Left renal pelvis (tissue), 4 donors: ENCODE data around the gene KCTD14. TPM values are rescaled to one million over a fixed set of nuclear protein-coding genes. Genes with fewer than 3 reads are reported as not detected.
"Not testable (repeated sequence)": the region's sequence is repeated elsewhere in the genome, so short reads cannot be mapped to it uniquely, and the experiment has no call there.

Experiments
- DNase-seq, 4 donors: peaks; one replicate each; pipeline ENCODE4 v3.0.0-alpha.2; 2013; ENCODE audit warnings: low read depth in 4 of 4, low spot score in 3 of 4
- polyA plus RNA-seq, 4 donors: library from polyadenylated mRNA; unstranded; fragments of 120-200 nt; gene quantifications; one replicate each; pipeline ENCODE4 v1.2.1, GENCODE V29; 2013; ENCODE audit not compliant: insufficient read length in 4 of 4

Gene KCTD14
- polyA plus RNA-seq, 4 donors = 4.8 to 14.3 (median 13.4) TPM

DNA sequence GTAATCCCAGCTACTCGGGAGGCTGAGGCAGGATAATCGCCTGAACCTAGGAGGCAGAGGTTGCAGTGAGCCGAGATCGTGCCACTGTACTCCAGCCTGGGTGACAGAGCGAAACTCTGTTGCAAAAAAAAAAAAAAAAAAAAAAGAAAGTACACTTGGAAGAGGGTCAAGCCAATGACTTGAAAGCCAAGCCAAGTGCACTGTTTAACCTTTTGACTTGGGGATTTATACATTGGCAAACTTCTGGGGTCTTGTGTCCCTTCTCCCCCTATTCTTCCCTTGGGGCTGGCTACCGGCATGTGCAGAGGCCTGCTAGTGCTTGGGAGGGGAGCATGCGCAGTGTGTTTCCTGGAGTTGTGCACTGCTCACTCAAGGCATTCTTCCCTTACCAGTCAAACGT is 26.3 kb upstream of the KCTD14 start:
- DNase-seq = no peak

DNA sequence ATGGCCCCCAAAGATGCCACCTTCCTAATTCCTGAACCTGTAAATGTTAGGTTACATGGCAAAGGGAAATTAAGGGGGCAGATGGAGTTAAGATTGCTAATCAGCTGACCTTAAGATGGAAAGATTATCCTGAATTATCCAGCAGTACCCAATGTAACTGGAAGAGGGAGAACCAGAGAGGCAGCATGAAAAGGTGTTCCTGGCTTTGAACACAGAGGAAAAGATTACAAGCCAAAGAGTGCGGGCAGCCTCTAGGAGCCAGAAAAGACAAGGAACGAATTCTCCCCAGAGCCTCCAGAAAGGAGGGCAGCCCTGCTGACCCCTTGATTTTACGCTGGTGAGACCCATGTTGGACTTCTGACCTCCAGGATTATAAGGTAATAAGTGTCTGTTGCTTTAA is 25.5 kb upstream of the KCTD14 start:
- no peak for DNase-seq

DNA sequence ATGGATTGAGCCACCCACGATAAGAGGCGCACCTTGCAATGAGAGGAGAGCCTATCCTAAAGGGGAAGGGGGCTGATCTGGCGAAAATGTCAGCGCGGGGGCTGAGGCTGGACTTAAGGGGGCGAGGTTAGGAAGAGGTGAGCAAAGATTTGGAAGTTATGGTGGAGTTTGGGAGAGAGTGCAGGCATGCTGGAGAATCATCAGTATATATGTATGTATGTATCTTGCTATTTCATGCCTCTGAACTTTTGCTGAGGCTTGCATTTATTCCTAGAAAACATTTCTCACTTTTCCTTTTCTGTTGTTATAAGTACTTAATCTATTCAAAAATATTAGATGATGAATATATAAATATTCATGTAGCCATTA is 23.4 kb upstream of the KCTD14 start:
- DNase-seq = no peak

DNA sequence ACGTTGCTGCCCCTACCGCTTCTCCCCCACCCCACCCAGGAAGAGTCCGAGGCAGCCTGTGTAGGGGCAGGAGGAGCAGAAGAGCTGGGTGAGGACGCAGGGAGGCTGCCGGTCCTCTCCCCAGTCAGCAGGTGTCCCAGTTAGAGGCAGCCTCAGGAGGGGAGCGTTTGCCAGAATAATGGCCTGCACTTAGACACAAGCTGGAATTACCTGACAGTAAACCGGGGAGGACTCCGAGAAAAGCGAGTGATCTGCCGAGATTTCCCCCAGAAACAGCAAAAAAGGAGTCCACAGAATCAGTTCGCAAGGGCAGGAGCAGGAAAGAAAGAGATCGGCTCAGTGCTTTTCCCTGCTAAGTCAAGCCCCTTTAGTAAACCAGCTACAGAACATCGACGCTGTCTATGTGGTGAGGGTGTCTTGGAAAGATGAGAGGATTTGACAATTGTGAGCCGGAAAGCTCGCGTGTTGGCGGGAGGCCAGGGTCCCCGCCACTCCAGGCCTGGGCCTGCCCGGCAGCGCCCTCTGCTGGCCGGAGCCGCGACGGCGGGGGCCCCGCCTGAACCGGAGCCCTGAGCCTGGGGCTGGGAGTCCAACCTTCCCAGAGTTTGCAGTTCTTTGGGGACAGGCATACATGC is 22.9 kb upstream of the KCTD14 start:
- DNase-seq = peak in 3 of 4 donors; percentile 57 to 70 (median 59)

DNA sequence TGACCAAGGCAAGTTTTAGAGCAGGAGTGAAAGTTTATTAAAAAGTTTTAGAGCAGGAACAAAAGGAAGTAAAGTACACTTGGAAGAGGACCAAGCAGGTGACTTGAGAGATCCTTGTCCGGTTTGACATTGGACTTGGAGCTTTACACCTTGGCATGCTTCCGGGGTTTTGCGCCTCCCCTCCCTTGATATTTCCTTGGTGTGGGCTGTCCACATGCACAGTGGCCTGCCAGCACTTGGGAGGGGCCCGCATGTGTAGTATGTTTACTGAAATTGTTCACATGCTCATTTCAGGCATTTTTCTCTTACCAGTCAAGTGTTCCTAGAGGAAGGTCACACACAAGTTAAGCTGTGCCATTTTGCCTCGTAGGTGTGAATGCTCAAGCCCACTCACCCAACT is 21.6 kb upstream of the KCTD14 start:
- DNase-seq = no peak

DNA sequence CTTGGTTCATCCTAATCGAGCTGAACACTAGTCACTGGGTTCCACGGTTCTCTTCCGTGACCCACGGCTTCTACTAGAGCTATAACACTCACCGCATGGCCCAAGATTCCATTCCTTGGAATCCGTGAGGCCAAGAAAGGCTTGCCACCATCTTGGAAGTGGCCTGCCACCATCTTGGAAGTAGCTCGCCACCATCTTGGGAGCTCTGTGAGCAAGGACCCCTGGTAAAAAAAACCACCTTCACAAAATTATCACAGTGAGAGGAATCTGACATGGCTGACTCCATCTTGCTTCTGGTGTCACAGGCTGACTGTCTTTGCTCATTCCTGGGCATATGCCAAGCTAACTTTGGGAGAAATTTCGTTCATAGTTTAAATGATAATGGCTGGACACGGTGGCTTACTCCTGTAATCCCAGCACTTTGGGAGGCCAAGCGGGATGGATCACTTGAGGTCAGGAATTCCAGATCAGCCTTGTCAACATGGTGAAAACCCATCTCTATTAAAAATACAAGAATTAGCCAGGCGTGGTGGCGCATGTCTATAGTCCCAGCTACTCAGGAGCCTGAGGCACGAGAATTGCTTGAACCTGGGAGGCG is 18.9 kb upstream of the KCTD14 start:
- DNase-seq = no peak

DNA sequence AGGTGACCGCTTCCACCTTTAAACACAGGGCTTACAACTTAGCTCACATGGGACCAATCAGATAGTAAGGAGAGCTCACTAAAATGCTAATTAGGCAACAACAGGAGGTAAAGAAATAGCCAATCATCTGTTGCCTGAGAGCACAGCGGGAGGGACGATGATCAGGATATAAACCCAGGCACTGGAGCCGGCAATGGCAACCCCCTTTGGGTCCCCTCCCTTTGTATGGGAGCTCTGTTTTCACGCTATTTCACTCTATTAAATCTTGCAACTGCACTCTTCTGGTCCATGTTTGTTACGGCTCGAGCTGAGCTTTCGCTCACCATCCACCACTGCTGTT is 18.3 kb upstream of the KCTD14 start:
- DNase-seq = not testable (repeated sequence)

DNA sequence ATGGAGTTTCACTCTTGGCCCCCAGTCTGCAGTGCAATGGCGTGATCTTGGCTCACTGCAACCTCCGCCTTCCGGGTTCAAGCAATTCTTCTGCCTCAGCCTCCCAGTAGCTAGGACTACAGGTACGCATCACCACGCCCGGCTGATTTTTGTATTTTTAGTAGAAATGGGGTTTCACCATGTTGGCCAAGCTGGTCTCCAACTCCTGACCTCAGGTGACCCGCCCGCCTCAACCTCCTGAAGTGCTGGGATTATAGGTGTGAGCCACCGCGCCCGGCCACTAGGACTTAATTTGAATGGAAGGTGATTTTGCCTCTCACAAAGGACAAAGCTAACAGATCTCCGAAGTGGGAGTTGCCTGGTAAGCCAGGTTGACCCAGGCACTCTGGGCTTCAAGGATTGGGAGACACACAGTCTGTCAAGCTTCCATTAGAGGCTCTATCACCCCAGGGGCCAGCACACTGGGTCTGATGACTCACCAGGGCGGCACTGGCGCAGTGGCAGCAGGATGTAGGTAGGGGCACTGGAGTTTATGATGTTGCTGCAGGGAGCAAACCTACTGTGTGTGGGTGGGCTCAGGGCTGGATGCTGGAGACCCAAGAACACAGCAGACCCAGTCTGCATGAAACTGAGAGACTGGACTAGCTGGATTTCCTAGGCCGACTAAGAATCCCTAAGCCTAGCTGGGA is 17.8 kb upstream of the KCTD14 start:
- no peak for DNase-seq

DNA sequence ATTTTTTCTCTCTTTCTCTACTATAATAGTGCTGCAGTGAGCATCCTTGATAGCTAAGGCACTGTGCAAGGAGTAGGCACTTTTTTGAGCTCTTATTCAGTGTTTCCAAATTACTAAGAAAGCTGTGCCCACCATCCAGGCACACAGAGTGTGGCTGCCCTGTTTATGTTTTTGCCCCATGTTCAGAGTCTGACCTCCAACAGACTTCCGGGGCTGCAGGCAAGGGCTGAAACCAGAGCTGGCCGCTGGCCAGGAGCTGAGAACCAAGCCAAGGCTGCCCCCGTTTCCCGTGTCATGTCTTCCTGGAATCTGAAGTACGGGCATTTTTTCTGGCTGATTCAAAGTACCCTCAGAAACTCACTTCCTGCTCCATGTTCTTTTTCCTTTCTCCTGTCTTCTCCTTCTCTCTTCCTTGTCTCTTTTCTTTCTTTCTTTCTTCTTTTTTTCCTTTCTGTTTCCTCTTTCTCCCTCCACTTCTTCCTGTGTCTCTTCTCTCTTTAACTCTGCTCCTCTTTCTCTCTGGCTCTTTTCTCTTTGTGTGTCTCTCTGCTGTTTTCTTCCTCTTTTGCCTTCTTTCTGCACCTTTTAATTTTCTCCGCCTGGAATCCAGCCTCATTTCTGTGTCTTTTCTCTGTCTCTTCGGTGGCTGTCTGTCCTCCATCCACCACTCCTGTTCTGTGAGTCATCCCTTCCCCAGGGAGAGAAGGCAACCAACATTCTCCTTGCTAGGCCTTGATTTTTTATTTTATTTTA is 17.0 kb upstream of the KCTD14 start:
- no peak for DNase-seq

DNA sequence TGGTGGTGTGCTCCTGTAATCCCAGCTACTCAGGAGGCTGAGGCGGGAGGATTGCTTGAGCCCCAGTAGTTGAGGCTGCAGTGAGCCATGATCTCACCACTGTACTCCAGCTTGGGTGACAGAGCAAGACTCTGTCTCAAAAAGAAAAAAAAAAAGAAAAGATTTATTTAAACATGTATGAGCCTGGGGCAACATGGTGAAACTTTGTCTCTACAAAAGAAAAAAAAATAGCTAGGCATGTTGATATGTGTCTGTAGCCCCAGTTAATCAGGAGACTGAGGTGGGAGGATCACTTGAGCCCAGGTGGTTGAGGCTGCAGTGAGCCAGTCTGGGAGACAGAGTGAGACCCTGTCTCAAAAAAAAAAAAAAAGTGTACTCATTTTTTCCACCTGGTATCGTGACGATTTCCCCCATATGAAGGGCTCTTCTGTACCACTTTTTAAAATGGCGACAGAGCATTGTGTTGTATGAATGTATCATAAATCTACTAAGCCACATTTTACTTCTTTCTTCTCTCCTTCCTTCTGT is 16.4 kb upstream of the KCTD14 start:
- no peak for DNase-seq

DNA sequence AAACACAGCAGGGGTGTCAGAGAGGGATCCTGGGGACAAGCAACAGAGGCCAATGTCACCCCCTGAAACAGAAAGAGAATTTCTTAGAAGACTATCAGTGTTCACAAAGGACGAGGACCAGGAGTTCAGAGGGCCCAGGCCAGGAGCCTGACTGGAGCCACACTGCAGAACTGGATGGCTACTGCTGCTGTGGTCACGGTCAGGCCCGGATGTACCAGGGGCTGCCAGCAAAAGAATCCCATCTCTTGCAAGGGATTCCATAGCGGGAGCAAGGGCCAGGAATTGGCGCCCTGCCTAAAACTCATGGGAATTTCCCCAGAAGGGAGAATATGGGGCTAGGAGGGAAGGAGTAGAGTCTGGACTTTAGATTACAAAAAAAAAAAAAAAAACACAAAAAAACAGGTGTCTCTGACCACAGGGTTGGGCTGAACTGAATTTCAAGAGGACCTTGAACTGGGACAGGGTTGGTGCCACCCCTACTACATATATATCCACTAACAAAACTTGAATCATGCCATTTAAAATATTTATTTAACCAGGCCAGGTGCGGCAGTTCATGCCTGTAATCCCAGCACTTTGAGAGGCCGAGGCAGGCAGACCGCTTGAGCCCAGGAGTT is 15.7 kb upstream of the KCTD14 start:
- no peak for DNase-seq

DNA sequence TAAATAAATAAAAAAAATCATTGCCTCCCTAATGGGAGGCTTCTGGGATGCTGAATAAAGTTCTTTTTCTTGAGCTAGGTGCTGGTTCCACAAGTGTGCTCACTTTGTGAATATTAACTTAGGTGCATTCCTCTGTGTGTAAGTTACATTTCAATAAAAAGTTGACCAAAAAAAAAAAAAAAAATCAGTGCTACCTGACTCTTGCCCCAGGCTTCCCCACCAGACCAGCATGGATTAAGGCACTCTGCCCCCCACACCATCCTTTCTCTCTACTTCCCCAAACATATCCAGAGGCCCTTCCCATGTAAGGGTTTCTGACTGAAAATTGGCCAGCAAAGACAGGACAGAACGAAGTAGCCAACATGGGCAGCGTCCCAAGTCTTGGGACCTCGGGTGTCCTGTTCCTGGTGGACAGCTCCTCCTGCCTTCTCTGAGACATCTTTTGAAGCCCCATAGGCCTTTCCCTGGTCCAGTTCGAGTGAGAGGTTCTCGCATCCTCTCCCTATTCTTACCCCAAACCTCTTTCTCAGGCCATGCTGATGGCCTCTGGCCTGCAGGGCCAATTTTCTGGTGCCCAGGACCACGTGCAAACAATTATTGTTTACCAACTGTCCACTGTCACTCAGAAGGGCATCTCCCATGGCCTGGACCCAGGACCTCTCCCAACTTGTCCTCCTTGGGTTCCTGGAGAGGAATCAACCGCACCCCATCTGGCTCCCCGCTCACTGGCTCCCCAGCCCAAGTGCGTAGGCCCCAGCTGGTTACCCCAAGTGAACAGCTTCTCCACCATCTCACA is 14.9 kb upstream of the KCTD14 start:
- no peak for DNase-seq

DNA sequence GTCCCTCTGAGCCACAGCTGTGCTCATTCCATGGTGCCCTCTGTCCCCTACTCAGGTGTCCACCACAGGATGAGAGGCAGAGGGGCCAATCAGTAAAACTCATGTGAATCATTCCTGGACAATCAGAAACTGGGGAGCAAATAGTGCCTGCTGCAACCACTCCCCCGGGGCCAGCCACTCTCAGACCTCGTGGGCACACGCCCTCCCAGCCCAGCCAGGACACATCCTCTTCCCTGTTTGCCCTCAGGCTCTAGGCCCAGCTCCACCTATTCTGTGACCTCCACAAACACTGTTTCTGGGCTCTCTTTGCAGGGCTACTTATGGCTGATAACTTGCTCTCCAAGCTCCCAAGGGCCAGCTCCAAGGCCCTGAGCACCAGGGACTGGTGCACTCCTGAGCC is 14.0 kb upstream of the KCTD14 start:
- DNase-seq = no peak

DNA sequence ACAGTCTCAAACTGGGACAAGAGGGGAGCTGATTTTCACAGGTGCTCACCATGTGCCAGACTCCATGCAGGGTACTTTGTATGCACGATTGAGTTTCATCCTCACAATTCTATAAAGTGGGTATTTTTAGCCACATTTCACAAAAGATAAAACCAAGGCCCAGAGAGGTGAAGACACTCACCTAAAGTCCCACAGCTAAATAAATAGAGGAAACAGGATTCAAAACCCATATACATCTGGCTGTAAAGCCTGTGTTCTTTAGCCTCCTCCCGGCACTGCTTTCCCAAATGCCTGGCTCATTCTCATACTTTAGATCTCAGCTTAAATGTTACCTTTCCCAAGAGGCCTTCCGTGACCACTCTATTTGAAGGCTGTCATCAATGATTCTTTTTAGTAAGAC is 13.2 kb upstream of the KCTD14 start:
- no peak for DNase-seq

DNA sequence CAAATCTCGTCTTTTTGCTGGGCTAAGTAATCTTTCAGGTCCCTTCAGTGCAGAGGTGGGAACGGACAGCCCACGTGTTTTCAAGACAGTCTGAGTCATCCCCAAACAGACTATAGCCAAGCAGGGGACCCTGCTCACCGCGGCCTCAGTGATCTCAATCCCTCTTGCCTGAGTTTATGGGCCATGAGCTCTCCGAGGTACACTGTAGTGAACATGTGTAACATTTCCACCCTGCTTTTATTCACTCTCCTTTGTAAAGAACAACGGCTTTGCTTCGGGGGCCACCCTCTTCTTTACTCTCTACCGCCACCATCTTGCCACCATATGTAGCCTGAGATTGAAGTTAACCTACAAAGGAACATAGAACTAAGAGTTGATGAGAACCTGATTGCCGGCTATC is 11.5 kb upstream of the KCTD14 start:
- DNase-seq = no peak

DNA sequence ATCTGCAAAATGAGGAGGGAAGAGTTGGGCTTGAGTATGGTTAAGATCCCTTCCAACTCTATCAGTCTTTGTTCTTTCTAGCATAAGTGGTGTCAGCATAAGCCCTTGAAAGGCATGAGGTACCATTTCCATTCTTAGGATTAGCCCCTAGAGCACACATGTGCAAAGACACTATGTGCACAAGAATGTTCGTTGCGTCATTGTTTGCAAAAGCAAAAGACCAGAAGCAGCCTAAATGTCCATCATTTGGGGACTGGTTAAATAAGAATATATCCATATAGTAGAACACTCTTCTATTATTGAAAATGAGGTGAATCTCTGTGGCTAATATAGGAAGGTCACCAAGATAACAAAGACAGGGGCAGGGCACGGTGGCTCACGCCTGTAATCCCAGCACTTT is 10.0 kb upstream of the KCTD14 start:
- no peak for DNase-seq

DNA sequence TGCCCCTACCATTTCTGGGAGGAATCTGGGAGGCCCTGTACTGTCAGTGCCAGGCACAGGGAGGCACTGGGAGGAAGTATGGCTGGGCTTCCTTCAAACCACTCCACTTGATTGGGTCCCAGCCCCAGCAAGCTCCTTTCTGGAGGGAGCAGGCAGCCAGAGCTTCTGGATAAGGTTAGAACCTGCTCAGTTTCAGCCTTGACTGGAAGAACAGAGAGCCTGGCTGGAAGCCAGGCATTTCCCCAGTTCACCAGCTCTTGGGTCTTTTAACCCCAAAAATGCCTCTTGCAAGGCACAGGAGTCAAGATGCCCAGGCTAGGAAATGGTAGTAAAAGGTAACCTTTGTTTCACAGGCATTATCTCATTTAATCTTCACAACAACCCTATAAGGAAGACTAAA is 9.0 kb upstream of the KCTD14 start:
- no peak for DNase-seq

DNA sequence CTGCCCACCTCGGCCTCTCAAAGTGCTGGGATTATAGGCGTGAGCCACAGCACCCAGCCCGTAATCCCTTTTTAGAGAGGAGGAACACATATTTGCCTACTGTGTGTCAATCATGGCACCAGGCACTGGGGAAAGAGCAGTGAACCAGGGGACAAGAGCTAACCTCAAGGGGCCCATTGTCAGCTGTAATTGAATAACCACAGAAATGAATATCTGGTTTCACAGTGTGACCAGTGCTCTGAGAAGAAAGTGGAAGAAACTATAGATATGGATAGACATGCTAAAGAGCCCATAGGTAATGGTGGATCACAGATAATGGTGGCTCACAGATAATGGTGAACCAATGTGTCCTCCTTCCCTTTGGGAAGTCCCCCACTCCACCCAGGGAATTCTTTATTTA is 8.6 kb upstream of the KCTD14 start:
- DNase-seq = no peak

DNA sequence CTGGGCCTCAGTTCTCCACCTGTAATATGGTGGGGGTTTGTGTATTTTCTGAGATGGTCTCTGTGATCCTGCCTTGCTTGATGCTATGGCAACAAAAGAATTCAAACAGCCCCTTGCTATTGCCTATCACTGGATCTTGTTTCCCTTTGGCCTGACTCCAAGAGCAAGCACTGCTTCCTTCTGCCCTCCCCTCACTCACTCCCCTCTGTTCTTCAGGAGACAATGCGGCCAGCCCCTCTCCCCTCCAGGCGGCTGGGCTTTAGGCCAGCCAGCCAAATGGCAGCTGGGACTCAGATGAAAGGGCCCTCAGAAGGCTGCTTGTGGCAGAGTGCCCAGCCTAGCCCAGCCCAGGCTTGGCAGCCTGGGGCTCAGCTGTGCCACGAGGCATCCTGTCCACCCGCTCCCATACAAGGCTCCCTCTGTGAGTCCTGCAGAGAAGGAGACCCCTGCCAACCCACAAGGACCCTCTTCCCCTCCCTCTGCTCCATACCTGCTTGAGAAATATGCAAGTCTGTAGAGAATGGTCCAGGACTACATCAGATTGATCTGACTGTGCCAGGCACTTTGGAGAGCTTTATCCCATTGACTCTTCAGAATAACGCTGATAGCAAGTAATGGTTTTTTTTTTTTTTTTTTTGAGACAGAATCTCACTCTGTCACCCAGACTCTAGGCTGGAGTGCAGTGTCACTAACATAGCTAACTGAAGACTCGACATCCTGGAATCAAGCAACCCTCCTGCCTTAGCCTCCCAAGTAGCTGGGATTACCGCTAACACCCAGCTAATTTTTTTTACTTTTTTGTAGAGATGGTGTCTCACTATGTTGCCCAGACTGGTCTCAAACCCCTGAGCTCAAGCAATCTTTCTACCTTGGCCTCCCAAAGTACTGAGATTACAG is 7.6 kb upstream of the KCTD14 start:
- peak in 2 of 4 donors; percentile 69 to 74 for DNase-seq
